Hematopoietic multipotent progenitor cell treated with erythropoietin and hydrocortisone succinate and interleukin-3 and kit ligand, for 15 days (in vitro differentiated cells): ENCODE results near the gene EDN3.

Experiments used
- DNase-seq: peaks from one replicate; pipeline ENCODE4 v3.0.0-alpha.2; 2015; ENCODE audit warnings: low spot score

The EDN3 gene

GRCh38 chr20:59365611-59366285 is 65.3 kb downstream of the EDN3 start:
- no peak for DNase-seq

GRCh38 chr20:59371431-59371830 is 71.0 kb downstream of the EDN3 start:
- DNase-seq: peak; percentile 9

GRCh38 chr20:59374261-59374660 is 73.8 kb downstream of the EDN3 start:
- no peak for DNase-seq

- DNase-seq: no peak
Observed at GRCh38 chr20:59375541-59375940, 75.1 kb downstream of the EDN3 start.
